H9 (cell line): ENCODE measurements around the gene ANAPC15. TPM values are rescaled to one million over a fixed set of nuclear protein-coding genes. Genes with fewer than 3 reads are reported as not detected.

Experiments
- DNase-seq: peaks from one replicate; pipeline ENCODE4 v3.0.0-alpha.2; 2017
- H2AFZ ChIP-seq: one replicate; pipeline ENCODE4 v1.6.1; 2013; ENCODE audit warnings: mild to moderate bottlenecking, low read length, control low read depth, moderate library complexity
- H2AK5ac ChIP-seq: 2 replicates; pipeline ENCODE4 v1.6.1; 2013; ENCODE audit warnings: low read length, control low read depth, mixed read lengths; ENCODE audit not compliant: insufficient read length
- H2BK120ac ChIP-seq: one replicate; pipeline ENCODE4 v1.6.1; 2013; ENCODE audit warnings: low read depth, mild to moderate bottlenecking, low read length, control low read depth, inconsistent platforms; ENCODE audit not compliant: poor library complexity, severe bottlenecking
- H2BK12ac ChIP-seq: 2 replicates; pipeline ENCODE4 v1.6.1; 2013; ENCODE audit warnings: low read length, control low read depth, mixed read lengths, low read depth; ENCODE audit not compliant: insufficient read length
- H2BK15ac ChIP-seq: 2 replicates; pipeline ENCODE4 v1.6.1; 2013; ENCODE audit warnings: low read depth, low read length, control low read depth
- H2BK20ac ChIP-seq: one replicate; pipeline ENCODE4 v1.6.1; 2013; ENCODE audit warnings: low read depth, mild to moderate bottlenecking, low read length, control low read depth, inconsistent platforms; ENCODE audit not compliant: poor library complexity, severe bottlenecking
- H2BK5ac ChIP-seq: 2 replicates; pipeline ENCODE4 v1.6.1; 2013; ENCODE audit warnings: low read length, control low read depth, mixed read lengths; ENCODE audit not compliant: insufficient read length
- H3K14ac ChIP-seq: 2 replicates; pipeline ENCODE4 v1.6.1; 2013; ENCODE audit warnings: low read length, control low read depth; ENCODE audit not compliant: insufficient read depth
- H3K18ac ChIP-seq: 2 replicates; pipeline ENCODE4 v1.6.1; 2013; ENCODE audit warnings: low read depth, mild to moderate bottlenecking, mixed read lengths, low read length, control low read depth; ENCODE audit not compliant: insufficient read length
- H3K23ac ChIP-seq: 2 replicates; pipeline ENCODE4 v1.6.1; 2013; ENCODE audit warnings: low read length, control low read depth, mixed read lengths, low read depth; ENCODE audit not compliant: insufficient read length
- H3K23me2 ChIP-seq: 2 replicates; pipeline ENCODE4 v1.6.1; 2013; ENCODE audit warnings: low read depth, mild to moderate bottlenecking, mixed read lengths, low read length, control low read depth; ENCODE audit not compliant: insufficient read length, poor library complexity, severe bottlenecking
- H3K27ac ChIP-seq: 2 replicates; pipeline ENCODE4 v1.5.1; 2013; ENCODE audit warnings: low read length, control low read depth, mixed read lengths, low read depth; ENCODE audit not compliant: insufficient read length
- H3K27me3 ChIP-seq: 2 replicates; pipeline ENCODE4 v1.6.1; 2013; ENCODE audit warnings: low read length, control low read depth, inconsistent platforms; ENCODE audit not compliant: insufficient read depth
- H3K4ac ChIP-seq: 2 replicates; pipeline ENCODE4 v1.6.1; 2013; ENCODE audit warnings: low read depth, mild to moderate bottlenecking, control low read depth, inconsistent platforms, low read length, moderate library complexity
- H3K4me1 ChIP-seq: 2 replicates; pipeline ENCODE4 v1.6.1; 2013; ENCODE audit warnings: low read length, control low read depth, inconsistent platforms; ENCODE audit not compliant: insufficient read depth
- H3K4me2 ChIP-seq: 2 replicates; pipeline ENCODE4 v1.6.1; 2013; ENCODE audit warnings: low read length, control low read depth, mixed read lengths; ENCODE audit not compliant: insufficient read length, insufficient read depth
- H3K56ac ChIP-seq: 2 replicates; pipeline ENCODE4 v1.6.1; 2013; ENCODE audit warnings: low read depth, mild to moderate bottlenecking, mixed read lengths, low read length, control low read depth; ENCODE audit not compliant: insufficient read length
- H3K79me1 ChIP-seq: 2 replicates; pipeline ENCODE4 v1.6.1; 2013; ENCODE audit warnings: low read depth, mild to moderate bottlenecking, moderate library complexity, low read length, control low read depth, inconsistent platforms; ENCODE audit not compliant: insufficient read depth, poor library complexity, severe bottlenecking
- H3K79me2 ChIP-seq: 2 replicates; pipeline ENCODE4 v1.6.1; 2013; ENCODE audit warnings: low read length, control low read depth, inconsistent platforms; ENCODE audit not compliant: insufficient read depth
- H3K9ac ChIP-seq: 2 replicates; pipeline ENCODE4 v1.6.1; 2013; ENCODE audit warnings: low read length, control low read depth, mixed read lengths; ENCODE audit not compliant: insufficient read length; ENCODE audit errors: extremely low read depth
- H3K9me3 ChIP-seq: one replicate; pipeline ENCODE4 v1.6.1; 2013; ENCODE audit warnings: low read depth, low read length, inconsistent platforms; ENCODE audit not compliant: control insufficient read depth
- H3T11ph ChIP-seq: one replicate; pipeline ENCODE4 v1.6.1; 2013; ENCODE audit warnings: mild to moderate bottlenecking, low read length, control low read depth, inconsistent platforms
- H4K20me1 ChIP-seq: one replicate; pipeline ENCODE4 v1.6.1; 2013; ENCODE audit not compliant: control insufficient read depth, insufficient read length, insufficient read depth
- H4K5ac ChIP-seq: 2 replicates; pipeline ENCODE4 v1.6.1; 2013; ENCODE audit warnings: low read depth, mild to moderate bottlenecking, mixed read lengths, low read length, control low read depth; ENCODE audit not compliant: insufficient read length
- H4K8ac ChIP-seq: replicated peaks from 2 replicates; pipeline ENCODE4 v1.6.1; 2013; ENCODE audit warnings: low read length, control low read depth, mixed read lengths, low read depth; ENCODE audit not compliant: insufficient read length
- H4K91ac ChIP-seq: 2 replicates; pipeline ENCODE4 v1.6.1; 2013; ENCODE audit warnings: low read depth, mild to moderate bottlenecking, moderate library complexity, mixed read lengths, low read length, control low read depth; ENCODE audit not compliant: insufficient read length
- H3K27ac Mint-ChIP-seq, 3 experiments: 2 replicates in 2 of 3; 3 replicates in 1 of 3; pipeline ENCODE4 v1.8.0; 2020 to 2021; ENCODE audit warnings: mixed read lengths in 3 of 3, mild to moderate bottlenecking in 1 of 3, moderate library complexity in 1 of 3
- H3K27me3 Mint-ChIP-seq: 2 replicates; pipeline ENCODE4 v1.8.0; 2021; ENCODE audit warnings: low read depth, mild to moderate bottlenecking, moderate library complexity, mixed read lengths
- H3K36me3 Mint-ChIP-seq, 3 experiments: 2 replicates in 2 of 3; 3 replicates in 1 of 3; pipeline ENCODE4 v1.8.0; 2020 to 2021; ENCODE audit warnings: low read depth in 3 of 3, mixed read lengths in 3 of 3; ENCODE audit not compliant: insufficient read depth in 1 of 3
- H3K4me1 Mint-ChIP-seq, 2 experiments: 2 replicates each; pipeline ENCODE4 v1.8.0; 2020; ENCODE audit warnings: mixed read lengths in 2 of 2
- H3K4me3 Mint-ChIP-seq, 2 experiments: 2 replicates in 1 of 2; 3 replicates in 1 of 2; pipeline ENCODE4 v1.8.0; 2020 to 2021; ENCODE audit warnings: mild to moderate bottlenecking in 2 of 2, mixed read lengths in 2 of 2, moderate library complexity in 1 of 2
- H3K9me3 Mint-ChIP-seq, 2 experiments: 2 replicates in 1 of 2; 3 replicates in 1 of 2; pipeline ENCODE4 v1.8.0; 2020; ENCODE audit warnings: mild to moderate bottlenecking in 2 of 2, mixed read lengths in 2 of 2, moderate library complexity in 1 of 2
- CTCF ChIP-seq: fragments of 200-600 bp; sonication (generic); conservative IDR thresholded peaks from 3 replicates; pipeline ENCODE4 v1.8.0; 2021; ENCODE audit warnings: antibody characterized with exemption, mild to moderate bottlenecking
- WGBS: extraction: QIAGEN DNeasy Blood & Tissue Kit; methylation state at CpG from one replicate; pipeline ENCODE4 v1.1.7; 2013; ENCODE audit warnings: missing lambda C conversion rate, low lambda C conversion rate, mixed read lengths; ENCODE audit not compliant: insufficient read length; ENCODE audit errors: extremely low coverage; 5-methylcytosine and 5-hydroxymethylcytosine counted together
- total RNA-seq: library from RNA; stranded (reverse); gene quantifications from 2 replicates; pipeline ENCODE4 v1.2.1, GENCODE V29; 2021

ANAPC15 gene
- total RNA-seq, 1 experiment from 2014 or later, result 72.6 TPM

GRCh38 chr11:72112978-72113808 is 698 bp upstream of the ANAPC15 start:
- Histone ChIP-seq H3K79me1 (no peaks in the 10 kb centered on the region), H3K4ac (no peak overlapping the region; the same call in 1 of the 2 replicates), H4K5ac (peak overlapping the region; percentile 36), H3K23me2 (peaks cover 10% of the 10 kb centered on the region), H3K23ac (no peak overlapping the region), H3K79me2 (no peaks in the 10 kb centered on the region), H2BK20ac (no peak overlapping the region), H4K8ac (no peak overlapping the region), H3K9me3 (no peaks in the 10 kb centered on the region), H4K91ac (no peak overlapping the region), H2BK12ac (no peak overlapping the region), H2BK15ac (no peak overlapping the region), H3K4me2 (peak overlapping the region; percentile 77), H2BK5ac (no peak overlapping the region), H2AK5ac (no peak overlapping the region), H3K18ac (peak overlapping the region; percentile 93), H4K20me1 (no peaks in the 10 kb centered on the region), H3K14ac (peak overlapping the region; percentile 87; the same call in 1 of the 2 replicates), H3T11ph (peak overlapping the region; percentile 41), H3K56ac (peak overlapping the region; percentile 29), H3K9ac (peak overlapping the region; percentile 97), H3K27ac (peak overlapping the region; percentile 82), H2AFZ (no peak overlapping the region), H3K27me3 (no peaks in the 10 kb centered on the region; the same call in 1 of the 2 replicates), H2BK120ac (no peak overlapping the region), H3K4me1 (no peaks in the 10 kb centered on the region)
- no peaks in the 10 kb centered on the region for H3K9me3 Mint-ChIP-seq
- H3K36me3 Mint-ChIP-seq, result peaks cover 1 to 17% (median 11%) of the 10 kb centered on the region in 3 experiments; a peak in 5 of 7 replicates
- H3K4me3 Mint-ChIP-seq, result peak overlapping the region; percentile 89 to 91
- TF ChIP-seq CTCF, result no peak
- WGBS, result no CpG with 5 or more reads among the region's 9 CpGs
- peaks cover 13% of the 10 kb centered on the region in 2 experiments for H3K4me1 Mint-ChIP-seq
- H3K27me3 Mint-ChIP-seq, result peaks cover 34% of the 10 kb centered on the region
- DNase-seq, result no peak
- peak overlapping the region; percentile 100 for H3K27ac Mint-ChIP-seq
